Daoy (cell line): Measurements from ENCODE around the gene TUSC2. TPM values are rescaled to one million over a fixed set of nuclear protein-coding genes. Genes with fewer than 3 reads are reported as not detected.

Source experiments
- DNase-seq: peaks from one replicate; pipeline ENCODE4 v3.0.0-alpha.2; 2015; ENCODE audit warnings: low read depth
- total RNA-seq: library from RNA; depleted of rRNA; stranded (reverse); fragments of >200 nt; shearing (Covaris generic); gene quantifications from 2 replicates; pipeline ENCODE4 v1.2.3, GENCODE V29; 2014

Gene TUSC2
- total RNA-seq, 1 experiment from 2014 or later, result 51.3 TPM

DNA sequence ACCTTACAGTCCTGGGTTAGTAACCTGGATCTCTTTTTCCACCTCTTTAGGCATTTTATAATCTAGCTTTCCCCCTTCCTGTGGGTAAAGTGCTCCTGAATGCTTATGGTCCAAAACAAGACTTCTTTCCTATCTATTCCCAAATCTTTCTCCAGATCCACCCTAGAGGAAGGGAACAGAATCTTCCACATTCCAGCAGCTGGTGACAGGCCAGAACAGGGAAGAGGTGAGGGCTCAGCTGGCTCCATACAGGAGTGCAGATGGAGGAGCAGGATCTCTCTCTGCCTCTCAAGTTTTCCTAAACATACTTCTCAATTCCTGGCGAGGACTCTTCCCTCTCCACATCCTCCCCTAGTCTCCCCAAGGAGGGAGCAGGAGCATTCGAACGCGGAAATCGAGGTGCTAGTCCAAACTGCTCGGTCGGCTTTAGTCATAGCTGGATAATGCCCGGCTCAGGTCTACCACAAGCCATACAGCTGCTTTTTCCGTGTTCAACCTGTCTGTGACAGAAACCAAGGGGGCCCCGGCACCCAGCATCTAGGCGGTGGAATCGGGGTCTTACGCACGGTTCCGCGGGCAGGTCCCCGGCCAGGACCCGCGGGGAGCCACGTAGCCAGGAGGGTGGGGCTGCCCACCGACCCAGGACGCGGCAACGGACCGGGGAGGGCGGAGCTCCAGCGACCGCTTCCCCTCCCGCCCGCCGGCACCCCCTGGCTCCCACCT lies 8.6 kb upstream of the TUSC2 start:
- peak; percentile 32 for DNase-seq

DNA sequence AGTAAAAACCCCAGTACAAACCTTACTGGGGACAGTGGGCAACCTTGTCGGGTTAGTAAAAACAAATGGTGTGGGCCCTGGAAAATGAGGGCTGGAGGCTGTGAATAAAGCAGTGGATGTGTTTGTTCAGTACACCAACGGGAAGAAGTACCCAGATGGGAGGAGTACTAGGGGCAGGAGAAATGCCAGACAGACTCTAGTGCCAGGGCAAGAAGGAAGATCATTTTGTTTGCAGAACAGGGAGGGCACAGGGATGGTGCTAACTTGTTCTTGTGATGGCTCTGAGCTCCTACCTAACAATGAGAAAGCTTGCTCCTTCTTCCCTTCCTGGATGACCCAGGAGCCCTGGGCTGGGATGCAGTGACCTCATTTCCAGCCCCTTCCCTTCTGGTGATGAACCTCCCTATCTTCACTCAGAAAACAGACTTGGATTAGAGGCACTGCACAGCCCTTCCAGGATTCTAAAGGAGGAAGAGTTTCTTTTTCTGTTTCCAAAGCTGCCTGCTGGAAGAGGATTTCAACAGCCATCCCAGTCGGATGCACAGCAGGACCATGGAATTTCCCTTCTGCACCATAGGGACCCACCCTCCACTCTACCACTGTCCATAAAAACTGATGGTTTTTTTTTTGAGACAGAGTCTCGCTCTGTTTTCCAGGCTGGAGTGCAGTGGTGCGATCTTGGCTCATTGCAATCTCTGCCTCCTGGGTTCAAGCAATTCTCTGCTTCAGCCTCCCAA lies 6.5 kb upstream of the TUSC2 start:
- no peak for DNase-seq

DNA sequence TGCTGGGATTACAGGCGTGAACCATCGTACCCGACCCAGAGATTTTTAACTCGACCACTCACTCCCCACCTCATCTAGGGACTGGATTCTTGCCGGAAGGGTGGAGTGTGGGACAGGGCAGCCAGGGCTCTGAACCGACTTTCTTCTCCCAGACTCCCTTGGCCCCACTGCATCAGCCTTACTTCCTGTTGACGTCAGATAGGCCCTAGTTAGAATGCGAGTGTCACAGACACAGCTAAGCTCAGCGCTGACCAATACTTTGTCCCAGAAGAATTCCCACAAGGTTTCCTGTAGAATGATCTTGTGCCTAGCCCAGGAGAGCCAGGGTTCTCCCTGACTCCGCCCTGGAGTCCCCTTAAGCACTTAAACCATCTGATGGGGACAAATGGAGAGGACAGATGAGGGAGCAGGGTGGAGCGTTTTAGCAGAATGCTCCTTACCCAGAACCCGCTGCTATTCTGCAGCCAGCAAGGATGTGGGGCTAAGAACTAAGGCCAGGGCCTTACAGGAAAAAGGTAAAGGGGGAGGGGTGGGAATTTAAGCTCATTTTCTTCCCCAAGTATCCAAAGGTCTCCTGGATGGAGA lies 5.8 kb upstream of the TUSC2 start:
- no peak for DNase-seq

DNA sequence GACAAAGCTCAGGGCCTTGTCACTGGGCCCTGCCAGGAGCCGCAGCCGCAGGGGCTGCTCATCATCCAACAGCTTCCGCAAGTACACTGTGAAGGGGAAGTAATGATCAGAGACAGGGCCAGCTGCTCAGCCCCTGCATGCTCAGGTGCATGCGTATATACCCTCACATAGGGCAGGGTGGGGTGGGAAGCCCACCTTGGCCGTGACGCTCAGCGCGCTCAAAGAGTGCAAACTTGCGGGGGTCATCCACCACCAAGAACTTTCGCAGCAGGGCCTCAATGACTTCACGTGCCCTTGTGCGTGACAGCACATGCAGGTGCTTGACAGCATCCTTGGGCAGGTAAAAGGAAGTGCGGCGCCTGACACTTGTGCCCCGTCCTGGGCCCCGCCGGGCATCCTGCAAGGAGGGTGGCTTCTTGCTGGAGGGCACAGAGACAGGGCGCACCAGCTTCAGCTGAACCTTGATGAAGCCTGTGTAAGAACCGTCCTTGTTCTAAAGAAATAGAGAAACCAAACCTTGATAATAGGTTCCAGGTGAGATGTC lies 3.4 kb upstream of the TUSC2 start:
- DNase-seq, result no peak

DNA sequence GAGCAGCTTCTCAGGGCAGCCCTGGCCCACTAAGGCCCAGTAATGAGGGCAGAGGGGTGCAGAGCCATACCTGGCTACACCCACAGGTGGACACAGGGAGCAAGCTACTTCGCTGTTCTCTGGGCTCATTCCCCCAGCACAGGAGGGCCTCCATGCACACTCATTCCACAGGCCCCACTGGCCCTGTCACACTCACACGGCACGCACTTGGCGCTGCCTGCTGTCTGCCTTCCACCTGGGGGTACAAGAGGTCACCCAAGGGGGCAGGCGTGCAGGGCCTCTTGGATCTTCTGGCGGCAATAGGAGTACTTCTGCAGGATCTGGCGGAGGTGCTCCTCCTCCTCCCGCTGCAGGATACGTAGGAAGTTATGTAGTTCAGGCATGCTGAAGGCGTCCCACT lies 2.3 kb upstream of the TUSC2 start:
- no peak for DNase-seq

DNA sequence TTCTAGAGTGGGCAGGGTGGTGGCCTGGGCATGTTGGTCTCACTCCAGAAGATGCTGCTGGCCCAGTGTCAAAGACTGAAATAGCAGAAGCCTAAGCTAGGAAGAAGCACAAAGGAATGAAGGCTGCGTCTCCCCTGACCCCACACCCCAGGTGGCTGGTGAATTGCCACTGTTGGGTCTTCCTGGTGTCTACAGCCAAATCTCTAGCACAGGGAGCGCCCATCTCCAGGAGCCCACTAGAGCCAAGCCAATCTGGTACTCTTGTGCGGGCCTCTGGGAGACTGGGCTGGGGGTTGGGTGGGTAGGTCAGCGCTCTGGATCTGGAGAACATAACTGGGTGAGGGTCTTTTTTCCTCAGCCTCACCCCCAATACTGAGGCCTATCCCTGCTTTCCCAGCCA lies 894 bp downstream of the TUSC2 start:
- DNase-seq, result no peak

DNA sequence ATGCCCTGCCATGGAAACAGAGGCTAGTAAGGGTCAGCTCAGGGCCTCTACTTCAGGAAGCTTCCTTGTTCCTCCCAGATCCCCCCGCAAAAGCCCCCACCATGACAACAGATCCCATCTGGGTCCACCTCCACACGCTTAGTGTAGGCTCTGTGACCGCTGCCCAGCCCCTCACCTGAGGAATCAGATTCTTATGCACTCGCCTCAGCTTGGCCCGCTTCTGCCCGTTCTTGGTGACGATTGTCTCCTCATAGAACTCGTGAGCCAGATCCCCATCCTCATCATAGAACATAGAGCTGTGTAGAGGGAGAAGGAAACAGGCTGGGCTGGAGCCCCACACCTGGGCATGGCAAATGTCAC lies 1.9 kb downstream of the TUSC2 start:
- DNase-seq, result no peak

DNA sequence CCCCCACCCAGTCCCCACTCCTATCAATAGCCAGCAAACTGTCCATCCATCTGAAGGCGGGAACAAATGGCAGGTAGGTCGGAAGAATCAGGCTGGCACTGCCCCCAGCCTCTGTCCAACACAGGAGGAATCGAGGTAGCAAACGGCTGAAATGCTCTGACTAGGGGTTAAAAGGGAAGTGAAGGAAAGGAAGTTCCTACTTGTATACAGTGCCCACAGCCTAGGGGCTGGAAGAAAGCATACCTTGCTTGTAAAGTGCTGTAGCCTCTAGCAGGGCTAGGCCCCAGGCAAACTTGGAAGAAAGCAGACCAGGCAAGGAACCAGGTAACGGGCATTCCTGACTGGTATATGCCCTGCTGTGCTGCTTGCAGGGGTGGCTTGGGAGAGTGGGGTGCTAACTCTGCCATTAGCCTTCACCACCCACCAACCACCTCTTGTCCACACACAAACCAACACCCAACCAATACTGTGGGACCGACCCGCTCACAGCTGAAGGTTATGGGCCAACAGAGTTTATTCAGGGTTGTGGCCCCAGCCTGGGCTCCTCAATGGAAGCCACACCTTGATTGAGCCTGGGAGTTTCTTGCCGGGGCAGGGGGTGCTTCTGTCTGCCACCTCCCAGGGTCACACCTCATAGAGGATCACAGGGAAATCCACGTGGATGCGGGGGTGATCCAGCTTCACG lies 2.4 kb downstream of the TUSC2 start:
- no peak for DNase-seq

DNA sequence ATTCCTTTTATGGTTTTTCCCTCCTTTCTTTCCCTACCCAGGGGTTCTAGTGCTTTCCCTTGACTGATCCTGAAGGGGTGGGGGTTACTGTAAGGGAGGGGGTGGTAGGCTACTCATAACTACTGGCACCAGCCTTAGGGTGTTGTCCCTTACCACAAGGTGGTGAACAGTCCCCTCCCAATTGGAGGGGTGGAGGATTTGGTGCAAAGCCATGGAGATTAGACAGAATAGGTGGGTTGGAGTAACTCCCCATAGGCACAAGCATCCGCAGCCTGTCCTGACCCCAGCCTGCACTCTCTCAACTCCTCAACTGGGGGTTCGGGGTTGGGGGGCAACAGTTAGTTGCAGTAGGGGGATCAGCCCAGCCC lies 2.9 kb downstream of the TUSC2 start:
- no peak for DNase-seq

DNA sequence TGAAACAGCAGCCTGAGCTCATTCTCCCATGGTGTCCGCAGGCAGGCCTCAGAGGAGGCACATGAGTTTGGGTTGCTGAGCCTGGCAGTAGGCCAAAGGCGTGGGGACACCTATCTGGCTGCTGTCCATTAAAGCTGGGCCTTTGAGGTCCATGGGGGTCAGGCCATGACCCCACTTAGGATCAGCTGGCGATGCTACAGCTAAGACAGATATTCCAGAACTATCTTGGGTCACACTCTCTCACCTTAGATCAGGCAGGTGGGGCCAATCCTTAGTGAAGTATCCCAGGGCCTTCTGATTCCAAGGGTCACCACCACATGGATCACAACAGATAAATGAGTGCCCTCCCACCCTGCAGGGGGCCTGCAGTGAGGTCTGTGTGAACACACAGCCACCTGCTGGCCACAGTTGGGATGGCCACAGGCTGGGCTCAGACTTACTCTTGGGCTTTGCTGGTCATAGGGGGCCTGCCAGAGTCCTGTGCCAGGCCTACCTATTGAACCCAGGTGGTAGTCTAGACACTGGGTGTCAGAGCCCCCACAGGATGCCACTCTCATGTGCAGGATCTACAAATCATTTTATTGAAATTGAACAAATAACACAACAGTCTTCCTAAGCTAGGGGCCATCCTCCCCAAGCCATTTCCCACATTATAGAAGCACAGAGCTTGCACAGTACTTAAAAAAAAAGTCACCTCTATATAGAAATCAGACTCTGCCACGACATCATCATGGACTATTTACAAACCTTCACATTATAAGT lies 3.5 kb downstream of the TUSC2 start:
- DNase-seq, result peak; percentile 69

DNA sequence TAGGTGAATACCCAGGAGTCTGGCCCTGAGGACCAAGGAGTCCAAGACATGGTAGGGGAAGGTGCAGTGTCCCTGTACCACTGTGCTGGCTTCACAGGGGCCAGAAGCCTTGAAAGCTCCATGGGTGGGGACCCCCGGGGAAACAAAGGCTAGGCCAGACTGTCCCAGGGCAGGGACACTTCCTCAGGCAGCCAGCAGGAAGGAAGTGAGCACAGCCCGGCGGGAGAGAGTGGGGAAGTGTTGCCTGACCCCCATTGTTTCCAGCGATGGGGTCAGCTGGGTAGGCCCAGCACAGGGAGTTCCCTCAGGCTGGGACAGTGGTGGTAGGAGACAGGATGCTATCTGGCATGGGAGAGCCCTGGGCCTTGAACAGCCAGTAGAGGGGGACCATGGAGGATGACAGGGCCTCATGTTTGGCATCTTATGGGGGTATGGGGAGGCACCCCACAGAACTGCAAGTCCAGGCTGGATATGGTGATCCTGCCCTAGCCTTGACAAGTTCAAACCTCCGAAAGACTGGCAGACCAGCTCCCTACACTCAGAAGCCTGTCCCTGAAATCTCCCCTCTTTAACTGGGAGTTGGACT lies 4.3 kb downstream of the TUSC2 start:
- no peak for DNase-seq

DNA sequence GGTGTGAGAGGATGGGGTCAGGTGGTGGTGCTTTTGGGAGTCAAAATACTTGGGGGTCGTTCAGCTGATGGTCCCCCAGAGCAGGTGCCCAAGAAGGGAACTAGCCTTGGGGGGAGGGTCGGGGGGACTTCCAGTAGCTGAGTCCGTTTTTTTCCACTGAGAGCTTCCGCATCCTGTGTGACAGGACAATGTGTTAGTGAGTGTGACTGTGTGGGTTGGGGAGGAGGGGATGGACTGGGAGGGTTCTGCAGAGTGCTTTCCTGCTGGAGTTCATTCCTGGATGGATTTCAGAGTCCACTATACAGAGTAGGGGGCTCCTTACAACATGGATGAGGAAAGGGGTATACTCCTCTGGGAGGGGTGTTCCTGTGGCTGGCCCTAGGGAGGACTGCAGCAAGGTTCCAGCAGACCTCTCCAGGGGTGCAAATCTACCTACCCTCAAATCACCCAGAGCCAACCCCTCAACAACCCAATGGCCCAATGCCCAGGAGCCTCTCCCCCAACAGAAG lies 4.9 kb downstream of the TUSC2 start:
- DNase-seq, result no peak

DNA sequence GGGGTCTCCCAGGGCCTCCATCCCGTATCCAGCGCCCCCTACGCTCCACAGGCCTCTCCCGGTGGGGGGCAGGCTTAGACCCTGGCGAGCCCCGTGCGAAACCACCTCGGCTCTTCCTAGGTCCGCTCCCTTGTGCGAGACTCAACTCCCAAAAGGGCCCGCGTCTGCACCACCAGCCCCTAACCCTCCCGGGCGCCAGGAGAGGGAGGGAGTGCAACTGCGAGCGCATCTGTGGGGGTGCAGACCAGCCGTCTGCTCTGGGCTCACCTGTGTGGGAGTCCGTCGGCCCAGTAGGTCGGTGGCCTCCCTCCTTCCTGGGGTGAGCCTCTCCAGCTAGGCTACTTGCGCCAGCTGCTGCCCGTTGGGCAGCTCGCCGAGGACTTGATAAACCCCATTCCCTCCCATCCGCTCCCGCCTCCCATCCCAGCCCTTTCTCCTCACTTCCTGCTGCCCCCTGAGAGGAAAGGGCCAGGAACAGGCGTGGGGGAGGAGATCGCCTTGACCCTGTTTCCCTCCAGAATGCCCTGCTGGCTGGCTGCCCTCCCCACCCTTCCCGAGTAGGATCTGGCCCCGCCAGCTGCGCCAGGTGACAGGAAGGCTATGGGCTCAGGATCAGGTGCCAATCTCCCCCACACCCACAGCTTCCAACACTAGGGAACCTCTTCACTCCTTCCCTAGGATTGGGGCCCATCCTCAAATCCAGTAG lies 5.5 kb downstream of the TUSC2 start, which contains the start of gene HYAL2:
Gene HYAL2, minus strand, starts transcription at position 360 of the 706 bp plus-strand sequence. CDS start 2,256 bp downstream, outside the sequence.
- no peak for DNase-seq

DNA sequence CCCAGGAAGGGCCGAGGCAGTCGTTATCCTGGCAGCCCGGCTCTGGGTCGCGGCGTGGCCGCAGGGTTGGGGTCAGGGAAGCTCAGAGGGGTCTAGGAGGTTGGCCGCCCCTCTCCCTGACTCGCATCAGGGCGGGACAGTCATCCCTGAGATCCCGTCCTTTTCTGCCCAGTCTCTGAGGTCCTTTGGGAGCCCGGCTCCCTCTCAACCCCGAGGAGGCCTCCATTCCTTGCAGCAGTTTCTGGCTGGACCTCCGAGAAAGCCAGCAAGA lies 6.0 kb downstream of the TUSC2 start:
- DNase-seq, result no peak

DNA sequence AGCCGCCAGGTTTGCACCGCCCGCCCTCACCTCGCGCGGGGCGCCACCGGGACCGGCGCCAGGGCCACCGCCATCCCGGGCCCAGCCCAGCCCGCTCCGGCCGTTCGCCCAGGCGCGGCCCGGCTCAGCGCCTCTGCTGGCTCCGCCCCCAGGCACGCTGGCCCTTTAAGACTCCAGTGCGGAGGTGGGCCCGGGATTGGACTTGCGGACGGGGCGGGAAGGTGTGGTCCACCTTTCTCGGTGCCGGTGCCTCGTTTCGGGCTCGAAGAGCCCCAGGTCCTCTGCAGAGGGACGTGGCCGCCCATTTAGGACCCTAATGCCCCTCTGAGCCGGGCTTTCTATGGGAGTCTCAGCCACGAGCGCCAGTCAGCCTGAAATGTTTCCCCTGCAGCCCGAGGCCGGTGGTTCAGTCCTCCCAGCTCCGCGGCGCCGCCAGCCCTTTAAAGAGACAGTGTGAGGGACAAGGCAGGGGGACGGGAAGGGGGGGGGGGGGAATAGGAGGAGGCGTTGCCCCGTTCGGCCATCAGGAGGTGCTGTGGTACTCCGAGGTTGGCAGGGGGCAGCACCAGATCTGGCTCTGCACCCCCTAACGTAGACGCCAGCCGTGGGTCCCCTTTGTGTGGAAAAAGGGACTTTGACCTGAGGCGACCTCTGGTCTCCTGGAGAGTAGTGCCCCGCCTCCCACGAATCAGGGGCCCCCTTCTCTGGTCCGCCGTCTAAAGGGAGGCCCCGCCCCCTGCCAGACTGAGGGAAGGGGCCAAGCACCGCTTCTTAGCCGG lies 6.5 kb downstream of the TUSC2 start:
- DNase-seq, result peak; percentile 88

DNA sequence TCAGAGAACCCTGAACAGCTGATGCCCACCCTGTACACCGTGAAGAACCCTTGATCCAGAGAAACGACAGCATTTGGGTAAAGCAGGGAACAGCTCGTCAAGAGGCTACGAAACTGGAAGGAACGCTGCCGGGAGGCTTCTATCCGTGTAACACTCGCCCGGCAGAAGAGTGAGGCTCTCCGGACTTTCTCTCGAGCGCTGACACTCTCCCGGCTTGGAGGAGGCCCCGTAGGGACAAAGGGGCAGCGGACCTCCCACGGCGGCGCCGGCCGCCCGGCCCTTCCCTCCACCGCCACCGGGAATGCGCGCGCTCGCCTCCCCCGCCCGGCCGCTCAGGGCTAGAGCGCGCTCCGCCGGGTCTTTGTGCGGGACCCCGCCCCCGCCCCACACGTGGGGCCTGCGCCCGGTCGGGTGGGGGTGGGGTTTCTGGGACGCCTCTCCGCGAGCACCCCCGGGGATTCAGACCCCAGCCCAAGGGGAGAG lies 7.1 kb downstream of the TUSC2 start:
- DNase-seq, result peak; percentile 71

DNA sequence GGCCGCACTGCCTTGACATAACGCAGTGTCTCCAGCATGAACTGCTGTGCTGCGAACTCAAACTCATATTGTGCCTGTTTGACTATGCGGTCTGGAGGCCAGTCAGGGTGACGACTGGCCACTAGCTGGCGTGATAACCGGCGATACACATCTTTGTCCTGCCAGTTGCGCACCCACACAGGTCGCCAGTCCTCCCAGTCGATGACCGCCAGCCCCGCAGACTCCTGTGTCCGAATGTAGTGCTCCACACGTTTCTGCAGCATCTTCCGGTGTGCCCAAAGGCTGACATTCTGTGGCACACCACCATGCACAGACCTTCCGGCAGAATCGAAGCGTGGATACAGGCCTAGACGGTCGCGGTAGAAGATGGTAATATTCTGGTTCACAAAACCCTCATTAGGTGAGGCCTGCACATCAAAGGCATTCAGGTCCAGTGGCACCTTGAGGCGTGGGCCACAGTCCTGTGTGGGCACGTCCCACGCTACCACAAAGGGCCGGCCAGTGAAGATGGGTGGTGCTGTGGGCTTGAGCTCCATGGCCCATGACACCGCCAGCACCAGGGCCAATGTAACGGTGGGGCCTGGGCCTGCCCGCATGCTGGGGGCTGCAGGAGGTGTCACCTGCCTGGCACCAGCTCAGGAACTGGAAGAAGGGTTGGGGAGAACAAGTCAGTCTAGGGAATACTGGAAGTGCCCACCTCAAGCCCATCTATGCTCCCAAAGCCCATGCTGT lies 8.0 kb downstream of the TUSC2 start:
- DNase-seq, result no peak

DNA sequence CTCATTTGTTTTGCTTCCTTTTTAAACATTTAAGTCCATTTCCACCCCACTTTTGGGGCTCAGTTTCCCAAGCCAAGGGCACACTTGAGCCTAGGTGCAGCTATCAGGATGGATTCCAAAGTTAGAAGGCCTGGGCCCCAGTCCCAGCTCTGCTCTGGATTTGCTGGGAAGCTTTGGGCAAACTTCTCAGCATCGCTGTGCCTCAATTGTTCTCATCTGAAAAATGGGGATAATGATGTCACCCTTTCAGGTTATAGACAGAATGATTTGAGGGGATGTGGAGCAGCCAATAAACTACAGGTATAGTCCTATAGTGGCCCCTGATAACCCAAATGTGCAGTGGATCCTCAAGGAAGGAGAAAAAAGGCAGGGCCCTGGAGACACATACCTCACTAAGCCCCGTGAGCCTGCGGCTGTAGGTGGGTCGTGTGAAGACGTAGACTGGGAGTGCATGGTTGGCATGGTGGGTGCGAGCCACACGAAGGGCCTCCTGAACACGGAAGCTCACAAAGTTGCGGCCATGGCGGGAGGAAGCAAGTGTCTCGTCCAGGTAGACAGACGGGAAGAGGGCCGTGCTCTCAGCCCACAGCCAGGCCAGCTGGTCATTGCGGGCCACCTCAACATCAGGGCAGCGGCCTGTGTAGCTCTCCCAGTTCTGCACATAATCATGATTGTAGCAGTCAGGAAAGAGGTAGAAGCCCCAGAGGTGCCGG lies 8.7 kb downstream of the TUSC2 start:
- no peak for DNase-seq
